DMS 273 treated with DMSO at 0.1 percent for 48 hours (cell line): ENCODE results near the gene CSMD2.

Source experiments
- DNase-seq: peaks from one replicate; lab custom pipeline; 2025; lab: John Stamatoyannopoulos, UW

CSMD2 gene

GRCh38 chr1:33635336-33636012, 529.6 kb downstream of the CSMD2 start:
- DNase-seq: no peak

GRCh38 chr1:33634806-33635205, 530.2 kb downstream of the CSMD2 start:
- no peak for DNase-seq

- no peak for DNase-seq
Measured at GRCh38 chr1:33634143-33634542, 530.9 kb downstream of the CSMD2 start.

GRCh38 chr1:33633019-33633801, 531.8 kb downstream of the CSMD2 start:
- DNase-seq: peak; percentile 47

GRCh38 chr1:33630686-33631085, 534.3 kb downstream of the CSMD2 start:
- DNase-seq: no peak

GRCh38 chr1:33626801-33627200, 538.2 kb downstream of the CSMD2 start:
- no peak for DNase-seq

- no peak for DNase-seq
Measured at GRCh38 chr1:33624991-33625870, 539.8 kb downstream of the CSMD2 start.

- DNase-seq: no peak
Measured at GRCh38 chr1:33624261-33624990, 540.6 kb downstream of the CSMD2 start.

- DNase-seq: no peak
Measured at GRCh38 chr1:33623811-33624210, 541.2 kb downstream of the CSMD2 start.

GRCh38 chr1:33622757-33623156, 542.3 kb downstream of the CSMD2 start:
- no peak for DNase-seq

- no peak for DNase-seq
Measured at GRCh38 chr1:33618636-33619035, 546.4 kb downstream of the CSMD2 start.

- DNase-seq: no peak
Measured at GRCh38 chr1:33617451-33617850, 547.6 kb downstream of the CSMD2 start.

GRCh38 chr1:33616780-33617179, 548.2 kb downstream of the CSMD2 start:
- no peak for DNase-seq

GRCh38 chr1:33615546-33615945, 549.5 kb downstream of the CSMD2 start:
- DNase-seq: no peak

GRCh38 chr1:33610864-33611455, 554.1 kb downstream of the CSMD2 start:
- no peak for DNase-seq

GRCh38 chr1:33610391-33610790, 554.6 kb downstream of the CSMD2 start:
- no peak for DNase-seq

GRCh38 chr1:33609739-33610138, 555.3 kb downstream of the CSMD2 start:
- DNase-seq: no peak

GRCh38 chr1:33608825-33609400, 556.1 kb downstream of the CSMD2 start:
- DNase-seq: no peak

GRCh38 chr1:33607444-33608005, 557.5 kb downstream of the CSMD2 start:
- no peak for DNase-seq

- DNase-seq: no peak
Measured at GRCh38 chr1:33606272-33606671, 558.8 kb downstream of the CSMD2 start.

- no peak for DNase-seq
Measured at GRCh38 chr1:33602271-33602670, 562.8 kb downstream of the CSMD2 start.
